HL-60 (cell line): ENCODE measurements around the gene BRF1.
A peak's percentile ranks its signal among the peaks of the same experiment; 100 is the strongest.

Experiments used
- DNase-seq, 2 experiments: peaks; one replicate each; pipeline ENCODE4 v3.0.0-alpha.2; 2010 to 2020; ENCODE audit warnings: low read depth in 1 of 2, low spot score in 1 of 2
- H3K27ac ChIP-seq: fragments of 250-450 bp; sonication (Bioruptor Pico); replicated peaks from 2 replicates; pipeline ENCODE4 v1.5.1; 2020; ENCODE audit warnings: mild to moderate bottlenecking, moderate library complexity
- H3K27me3 ChIP-seq: fragments of 250-450 bp; sonication (Bioruptor Pico); 2 replicates; pipeline ENCODE4 v1.5.1; 2021; ENCODE audit warnings: mild to moderate bottlenecking, moderate library complexity; ENCODE audit not compliant: insufficient read depth, poor library complexity, severe bottlenecking
- H3K4me3 ChIP-seq: replicated peaks from 2 replicates; pipeline ENCODE4 v1.5.1; 2011; ENCODE audit warnings: mild to moderate bottlenecking, control low read depth, low read length; ENCODE audit not compliant: insufficient read depth
- CTCF ChIP-seq: IDR thresholded peaks from one replicate; pipeline ENCODE4 v1.5.1; 2011; ENCODE audit warnings: low read length, control low read depth, inconsistent platforms; ENCODE audit not compliant: insufficient read depth
- GABPA ChIP-seq: IDR thresholded peaks from 2 replicates; pipeline ENCODE4 v1.6.1; 2012; ENCODE audit warnings: low read depth
- POLR2AphosphoS5 ChIP-seq: IDR thresholded peaks from 2 replicates; pipeline ENCODE4 v1.6.1; 2012; ENCODE audit warnings: low read depth
- SPI1 ChIP-seq: IDR thresholded peaks from 2 replicates; pipeline ENCODE4 v1.6.1; 2012; ENCODE audit warnings: low read depth, mild to moderate bottlenecking, borderline replicate concordance
- TF ChIP-seq, protein P1 (sequence below): IDR thresholded peaks from 2 replicates; pipeline ENCODE4 v1.6.1; 2012; ENCODE audit warnings: low read depth; ENCODE audit not compliant: insufficient replicate concordance

The BRF1 gene

DNA sequence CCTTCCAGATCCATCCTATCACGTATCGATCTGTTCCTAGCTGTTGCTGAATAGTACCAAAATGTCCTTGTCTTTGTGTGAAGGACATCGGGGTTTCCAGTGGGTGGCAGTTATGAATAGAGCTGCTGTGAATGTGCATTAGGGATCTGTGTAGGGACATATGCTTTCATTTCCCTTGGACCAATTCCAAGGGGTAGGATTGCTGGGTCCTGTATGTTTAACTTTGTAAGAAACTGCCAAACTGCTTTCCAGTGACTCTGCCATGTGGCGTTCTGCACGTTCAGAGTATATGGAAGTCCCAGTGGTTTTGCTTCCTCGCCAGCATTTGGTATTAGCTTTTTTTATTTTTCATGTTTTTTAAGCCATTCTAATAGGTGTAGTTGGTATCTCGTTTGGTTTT is 42.4 kb upstream of the BRF1 start:
- no peaks in the 10 kb centered on the region for H3K27me3 ChIP-seq
- no peak overlapping the region for H3K27ac ChIP-seq
- no peak for TF ChIP-seq CTCF
- TF ChIP-seq GABPA = no peak
- TF ChIP-seq, protein P1, sequence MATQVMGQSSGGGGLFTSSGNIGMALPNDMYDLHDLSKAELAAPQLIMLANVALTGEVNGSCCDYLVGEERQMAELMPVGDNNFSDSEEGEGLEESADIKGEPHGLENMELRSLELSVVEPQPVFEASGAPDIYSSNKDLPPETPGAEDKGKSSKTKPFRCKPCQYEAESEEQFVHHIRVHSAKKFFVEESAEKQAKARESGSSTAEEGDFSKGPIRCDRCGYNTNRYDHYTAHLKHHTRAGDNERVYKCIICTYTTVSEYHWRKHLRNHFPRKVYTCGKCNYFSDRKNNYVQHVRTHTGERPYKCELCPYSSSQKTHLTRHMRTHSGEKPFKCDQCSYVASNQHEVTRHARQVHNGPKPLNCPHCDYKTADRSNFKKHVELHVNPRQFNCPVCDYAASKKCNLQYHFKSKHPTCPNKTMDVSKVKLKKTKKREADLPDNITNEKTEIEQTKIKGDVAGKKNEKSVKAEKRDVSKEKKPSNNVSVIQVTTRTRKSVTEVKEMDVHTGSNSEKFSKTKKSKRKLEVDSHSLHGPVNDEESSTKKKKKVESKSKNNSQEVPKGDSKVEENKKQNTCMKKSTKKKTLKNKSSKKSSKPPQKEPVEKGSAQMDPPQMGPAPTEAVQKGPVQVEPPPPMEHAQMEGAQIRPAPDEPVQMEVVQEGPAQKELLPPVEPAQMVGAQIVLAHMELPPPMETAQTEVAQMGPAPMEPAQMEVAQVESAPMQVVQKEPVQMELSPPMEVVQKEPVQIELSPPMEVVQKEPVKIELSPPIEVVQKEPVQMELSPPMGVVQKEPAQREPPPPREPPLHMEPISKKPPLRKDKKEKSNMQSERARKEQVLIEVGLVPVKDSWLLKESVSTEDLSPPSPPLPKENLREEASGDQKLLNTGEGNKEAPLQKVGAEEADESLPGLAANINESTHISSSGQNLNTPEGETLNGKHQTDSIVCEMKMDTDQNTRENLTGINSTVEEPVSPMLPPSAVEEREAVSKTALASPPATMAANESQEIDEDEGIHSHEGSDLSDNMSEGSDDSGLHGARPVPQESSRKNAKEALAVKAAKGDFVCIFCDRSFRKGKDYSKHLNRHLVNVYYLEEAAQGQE = no peak
- TF ChIP-seq SPI1 = no peak
- no peak for TF ChIP-seq POLR2AphosphoS5
- H3K4me3 ChIP-seq = no peak overlapping the region
- DNase-seq = no peak

- TF ChIP-seq GABPA (no peak), CTCF (no peak), SPI1 (no peak), POLR2AphosphoS5 (no peak)
- TF ChIP-seq, protein P1 = no peak
- Histone ChIP-seq H3K27me3 (no peaks in the 10 kb centered on the region), H3K4me3 (no peak overlapping the region), H3K27ac (no peak overlapping the region)
- DNase-seq = no peak
Observed at GRCh38 chr14:105340821-105341733, 40.3 kb upstream of the BRF1 start.

GRCh38 chr14:105337966-105338741 is 37.4 kb upstream of the BRF1 start:
- Histone ChIP-seq H3K27ac (no peak overlapping the region), H3K27me3 (no peaks in the 10 kb centered on the region), H3K4me3 (no peak overlapping the region)
- no peak for TF ChIP-seq SPI1
- no peak for TF ChIP-seq CTCF
- TF ChIP-seq, protein P1 = no peak
- DNase-seq = peak; percentile 27 to 29
